Endometrial microvascular endothelial cells (primary cell): ENCODE data around the gene ACTR5. TPM values are rescaled to one million over a fixed set of nuclear protein-coding genes. Genes with fewer than 3 reads are reported as not detected.
"Not testable (repeated sequence)": the region's sequence is repeated elsewhere in the genome, so short reads cannot be mapped to it uniquely, and the experiment has no call there.

Source experiments
- in situ Hi-C: cut with HindIII; loops from 2 replicates; pipeline ENCODE4 v1.10.0; 2017; ENCODE audit warnings: low sequenced_read_pairs, low pct_unique_long_range_greater_than_20kb; ENCODE audit errors: inconsistent ontology term
- total RNA-seq: library from RNA; depleted of rRNA; stranded (reverse); fragments of >200 nt; gene quantifications from one replicate; pipeline ENCODE4 v1.2.3, GENCODE V29; 2015; ENCODE audit errors: inconsistent ontology term

ACTR5 gene
- total RNA-seq, 1 donor from 2014 or later = 7.3 TPM

DNA sequence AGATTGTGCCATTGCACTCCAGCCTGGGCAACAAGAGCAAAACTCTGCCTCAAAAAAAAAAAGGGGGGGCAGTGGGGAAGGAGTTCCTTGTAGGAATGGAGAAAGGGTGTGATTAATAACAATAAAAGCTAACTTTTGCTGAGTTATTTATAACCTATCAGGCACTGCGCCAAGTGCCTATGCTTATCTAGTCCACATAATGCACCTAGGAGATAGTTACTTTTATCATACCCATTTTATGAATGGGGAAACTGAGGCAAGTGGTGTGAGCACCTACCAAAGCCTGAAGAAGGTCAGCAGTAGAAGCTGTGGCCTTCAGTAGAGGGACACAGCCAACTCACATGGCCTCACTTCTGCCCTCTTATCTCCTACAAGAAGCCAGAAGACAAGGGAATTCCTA is 43.7 kb downstream of the ACTR5 start:
- in situ Hi-C loops = no loop called here

DNA sequence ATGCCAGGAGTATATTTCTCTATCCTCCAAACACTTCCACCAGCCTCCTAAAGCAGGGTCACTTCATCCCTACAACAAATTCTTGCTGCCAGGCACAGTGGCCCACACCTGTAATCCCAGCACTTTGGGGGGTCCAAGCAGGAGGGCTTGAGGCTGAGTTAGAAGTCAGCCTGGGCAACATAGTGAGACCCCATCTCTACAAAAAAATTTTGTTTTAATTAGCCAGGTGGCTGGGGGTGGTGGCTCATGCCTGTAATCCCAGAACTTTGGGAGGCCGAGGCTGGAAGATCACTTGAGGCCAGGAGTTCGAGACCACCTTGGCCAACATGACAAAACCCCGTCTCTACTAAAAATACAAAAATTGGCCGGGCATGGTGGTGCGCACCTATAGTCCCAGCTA is 45.8 kb downstream of the ACTR5 start:
- in situ Hi-C loops = not testable (repeated sequence)

GRCh38 chr20:38798266-38798665 is 50.0 kb downstream of the ACTR5 start:
- in situ Hi-C loops = no loop called here

- in situ Hi-C loops = no loop called here
These were observed 50.9 kb downstream of the ACTR5 start for GRCh38 chr20:38799203-38799602.

- in situ Hi-C loops = no loop called here
These were observed 52.6 kb downstream of the ACTR5 start for GRCh38 chr20:38800882-38801281.

DNA sequence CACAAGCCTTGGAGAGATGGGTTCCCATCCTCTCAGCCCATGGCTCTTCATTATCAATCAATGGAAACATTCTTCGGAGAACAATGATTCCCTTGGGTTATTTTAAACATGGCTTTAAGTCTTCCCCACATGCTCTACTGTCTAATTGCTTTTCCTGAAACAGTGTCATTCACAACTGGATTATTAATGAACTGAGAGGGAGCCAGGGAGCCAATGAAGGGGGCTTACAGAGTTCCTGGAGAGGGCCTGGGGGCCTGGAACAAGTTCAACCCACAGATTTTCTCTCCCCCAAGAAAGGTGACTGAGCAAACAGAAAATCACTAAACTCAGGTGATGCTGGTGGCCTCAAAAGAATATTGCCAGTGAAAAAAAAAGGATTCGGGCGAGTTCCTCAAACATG is 56.0 kb downstream of the ACTR5 start:
- in situ Hi-C loops = no loop called here

DNA sequence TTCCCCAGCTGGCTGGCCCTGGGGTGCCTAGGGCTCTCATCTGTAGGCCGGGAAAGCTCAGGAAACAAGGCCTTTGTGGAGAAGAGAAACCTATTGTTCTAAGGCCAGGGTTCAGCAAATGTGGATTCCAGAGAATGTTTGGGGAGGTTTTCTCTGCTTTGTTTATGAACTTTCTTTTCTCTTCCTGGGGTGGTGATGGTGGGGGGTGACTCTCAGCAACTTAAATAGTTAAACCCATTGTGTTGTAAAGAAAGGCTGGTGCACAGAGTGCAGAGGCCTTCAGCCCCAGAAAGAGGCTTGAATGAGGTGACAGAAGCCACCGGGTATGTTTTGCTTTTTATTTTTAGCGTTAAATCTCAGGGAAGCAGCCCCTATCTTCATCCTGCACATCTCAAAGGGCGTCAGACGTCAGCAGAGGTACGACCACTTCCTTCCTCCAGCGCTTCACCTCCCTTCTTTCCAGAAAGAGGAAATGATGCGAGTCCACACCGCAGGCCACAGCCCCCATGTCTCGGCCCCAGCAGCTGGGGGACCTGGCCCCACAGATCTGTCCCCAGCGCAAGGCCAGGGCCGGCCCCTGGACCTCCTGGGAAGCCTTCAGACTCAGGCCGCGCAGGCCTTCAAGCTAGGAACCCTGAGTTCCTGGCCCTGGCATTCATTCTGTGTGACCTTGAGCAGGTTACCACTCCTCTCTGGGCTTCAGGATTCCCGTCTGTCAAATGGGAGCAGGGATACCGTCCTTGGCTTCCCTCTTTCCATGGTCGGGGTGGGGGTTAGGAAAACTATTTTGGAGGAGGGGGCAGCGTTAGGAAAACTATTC is 56.6 kb downstream of the ACTR5 start:
- in situ Hi-C loops = no loop called here

- in situ Hi-C loops = no loop called here
These were observed 57.3 kb downstream of the ACTR5 start, which contains the start of gene PPP1R16B for GRCh38 chr20:38805502-38805957. Gene PPP1R16B (plus strand): TSS chr20:38805697. CDS start chr20:38835926, 30,229 bp downstream.

DNA sequence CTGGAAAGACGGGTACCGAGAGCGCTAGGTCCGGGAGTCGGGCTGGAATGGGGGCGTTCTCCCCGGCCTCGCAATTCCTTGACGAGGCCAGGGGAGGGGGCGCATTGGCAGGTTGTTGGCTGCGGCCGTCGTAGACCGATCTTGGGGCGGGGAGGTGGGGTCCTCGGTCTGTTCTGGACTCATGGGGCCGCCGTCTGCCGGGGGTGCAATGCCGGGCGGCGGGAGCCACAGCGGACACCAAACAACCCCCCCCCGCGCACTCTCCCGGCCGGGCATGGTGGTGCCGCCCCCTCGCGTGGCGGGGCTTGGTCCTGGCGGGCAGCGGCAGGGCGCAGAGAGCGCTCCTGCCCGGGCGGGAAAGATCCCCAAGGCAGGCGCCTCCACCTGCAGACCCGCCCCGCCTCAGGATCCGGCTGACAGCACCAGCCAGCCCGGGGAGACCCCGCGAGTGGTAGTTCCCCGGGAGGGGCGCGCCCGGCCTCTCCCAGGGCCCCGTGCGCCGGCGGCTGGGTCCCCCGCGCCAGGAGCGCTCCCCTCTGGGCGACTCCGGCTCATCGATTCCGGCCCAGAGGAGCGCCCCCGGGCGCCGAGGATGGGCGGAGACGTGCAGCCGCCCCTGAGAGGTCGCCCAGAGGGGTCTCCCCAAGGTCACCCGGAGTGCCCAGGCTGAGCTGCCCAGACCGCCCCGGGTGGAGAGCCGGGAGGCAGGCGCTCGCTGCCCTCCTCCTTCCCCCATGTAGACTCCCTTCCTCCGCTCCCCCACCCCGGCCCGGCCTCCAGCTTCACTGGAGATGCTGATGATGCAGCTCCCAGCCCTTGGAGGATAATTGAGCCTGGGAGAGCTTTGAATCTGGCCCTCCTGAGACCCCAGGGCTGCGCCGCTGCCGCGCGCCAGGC is 57.9 kb downstream of the ACTR5 start:
- in situ Hi-C loops = no loop called here

DNA sequence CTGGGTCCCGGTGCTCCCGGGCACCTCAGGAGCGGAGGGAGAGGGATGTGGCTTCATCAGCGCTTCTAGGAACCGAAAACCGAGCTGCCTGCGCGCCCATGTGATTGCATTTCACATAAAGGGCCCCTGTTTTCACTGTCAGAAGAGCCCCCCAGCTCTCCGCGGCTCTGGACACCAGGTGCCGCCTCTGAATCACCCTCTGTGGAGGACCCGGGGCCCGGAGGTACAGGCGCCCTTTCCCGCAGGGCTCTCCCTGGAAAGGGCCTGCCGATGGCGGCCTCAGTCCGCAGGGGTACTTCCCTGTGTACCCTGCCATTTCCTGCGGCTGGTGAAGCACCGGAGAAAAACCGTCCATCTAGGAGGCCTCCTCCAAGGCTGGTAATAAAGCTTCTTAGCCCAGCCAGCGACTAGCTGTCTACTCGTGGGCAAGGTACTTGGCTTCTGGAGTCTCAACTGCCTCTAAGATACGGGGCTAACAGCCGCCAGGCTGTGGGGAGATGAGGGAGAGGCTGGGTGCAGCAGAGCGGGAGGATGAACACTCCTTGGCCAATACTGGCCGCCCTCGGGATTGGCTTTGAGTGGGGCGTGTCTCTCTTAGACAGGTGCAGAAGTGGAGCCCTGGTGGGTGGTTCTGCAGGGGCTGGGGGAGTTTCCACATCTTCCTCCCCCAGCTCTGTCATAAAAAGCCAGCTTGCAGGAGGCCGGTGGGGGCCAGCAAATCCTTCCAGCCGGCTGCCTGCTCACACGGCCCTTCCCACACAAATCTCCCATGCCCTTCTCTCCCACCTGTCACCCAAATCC is 58.8 kb downstream of the ACTR5 start:
- in situ Hi-C loops = no loop called here

- in situ Hi-C loops = no loop called here
These were observed 61.7 kb downstream of the ACTR5 start for GRCh38 chr20:38809942-38810341.

- in situ Hi-C loops = no loop called here
These were observed 62.8 kb downstream of the ACTR5 start for GRCh38 chr20:38810926-38811630.

DNA sequence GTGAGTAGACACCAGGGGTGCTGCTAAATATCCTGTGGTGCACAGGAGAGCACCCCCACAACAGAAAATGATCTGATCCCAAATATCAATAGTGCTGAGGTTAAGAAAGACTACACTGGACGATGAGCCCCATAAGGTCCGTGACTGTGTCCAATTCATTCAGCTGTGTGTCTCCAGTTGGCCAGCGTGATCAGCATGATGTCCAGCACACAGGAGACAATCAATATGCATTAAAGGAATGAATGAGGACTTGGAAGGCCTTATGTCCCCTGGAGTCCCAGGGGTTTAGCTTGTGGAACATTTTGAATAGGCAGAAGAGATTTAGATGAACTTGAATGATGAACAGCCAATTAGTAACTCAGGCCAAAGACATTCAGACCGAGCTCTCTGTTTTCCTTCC is 63.5 kb downstream of the ACTR5 start:
- in situ Hi-C loops = no loop called here

DNA sequence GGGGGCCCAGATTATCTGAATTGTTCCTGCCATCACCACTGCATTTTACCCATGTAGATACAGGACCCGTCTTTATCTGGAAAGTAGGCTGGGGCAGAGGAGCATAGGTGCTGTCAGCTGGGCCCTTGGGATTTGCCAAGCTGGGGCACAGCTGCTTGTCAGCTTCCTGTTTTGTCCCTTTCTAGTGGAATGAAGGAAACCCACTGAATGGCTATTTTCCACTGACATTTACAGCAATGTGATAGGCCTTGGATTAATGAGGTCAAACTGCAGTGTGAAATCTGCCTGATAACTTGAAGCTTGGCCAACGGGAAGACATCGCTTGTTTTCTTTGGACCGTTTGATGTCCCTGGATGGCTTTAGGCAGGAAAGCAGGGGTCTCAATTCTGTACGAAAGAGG is 63.9 kb downstream of the ACTR5 start:
- in situ Hi-C loops = no loop called here

- in situ Hi-C loops = no loop called here
These were observed 64.7 kb downstream of the ACTR5 start for GRCh38 chr20:38812709-38813573.

- in situ Hi-C loops = not testable (repeated sequence)
These were observed 65.3 kb downstream of the ACTR5 start for GRCh38 chr20:38813574-38813962.

GRCh38 chr20:38815446-38815845 is 67.2 kb downstream of the ACTR5 start:
- in situ Hi-C loops = no loop called here
